ENCODE data around the gene ACTL8. TPM values are rescaled to one million over a fixed set of nuclear protein-coding genes. Genes with fewer than 3 reads are reported as not detected.

The ACTL8 gene
- total RNA-seq, 1 experiment from 2014 or later: 0.69 TPM

GRCh38 chr1:17819129-17819802 is 64.1 kb downstream of the ACTL8 start (continued):
- TF ChIP-seq, protein P1, sequence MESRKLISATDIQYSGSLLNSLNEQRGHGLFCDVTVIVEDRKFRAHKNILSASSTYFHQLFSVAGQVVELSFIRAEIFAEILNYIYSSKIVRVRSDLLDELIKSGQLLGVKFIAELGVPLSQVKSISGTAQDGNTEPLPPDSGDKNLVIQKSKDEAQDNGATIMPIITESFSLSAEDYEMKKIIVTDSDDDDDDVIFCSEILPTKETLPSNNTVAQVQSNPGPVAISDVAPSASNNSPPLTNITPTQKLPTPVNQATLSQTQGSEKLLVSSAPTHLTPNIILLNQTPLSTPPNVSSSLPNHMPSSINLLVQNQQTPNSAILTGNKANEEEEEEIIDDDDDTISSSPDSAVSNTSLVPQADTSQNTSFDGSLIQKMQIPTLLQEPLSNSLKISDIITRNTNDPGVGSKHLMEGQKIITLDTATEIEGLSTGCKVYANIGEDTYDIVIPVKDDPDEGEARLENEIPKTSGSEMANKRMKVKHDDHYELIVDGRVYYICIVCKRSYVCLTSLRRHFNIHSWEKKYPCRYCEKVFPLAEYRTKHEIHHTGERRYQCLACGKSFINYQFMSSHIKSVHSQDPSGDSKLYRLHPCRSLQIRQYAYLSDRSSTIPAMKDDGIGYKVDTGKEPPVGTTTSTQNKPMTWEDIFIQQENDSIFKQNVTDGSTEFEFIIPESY (IDR thresholded peaks at IDR 0.05; ENCODE audit: extremely low read depth, insufficient replicate concordance, low read length): no peak
- TF ChIP-seq, protein P2, sequence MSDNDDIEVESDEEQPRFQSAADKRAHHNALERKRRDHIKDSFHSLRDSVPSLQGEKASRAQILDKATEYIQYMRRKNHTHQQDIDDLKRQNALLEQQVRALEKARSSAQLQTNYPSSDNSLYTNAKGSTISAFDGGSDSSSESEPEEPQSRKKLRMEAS (IDR thresholded peaks at IDR 0.05): no peak
- TF ChIP-seq ZFX (IDR thresholded peaks at IDR 0.05) (no peak), CEBPB (IDR thresholded peaks at IDR 0.05; ENCODE audit: low read depth) (no peak), RAD21 (IDR thresholded peaks at IDR 0.05; ENCODE audit: low read depth) (no peak), ZNF274 (IDR thresholded peaks at IDR 0.05; ENCODE audit: low read depth, low read length) (no peak)

- Histone ChIP-seq H3K9me3 (ENCODE audit: control insufficient read depth in 1 of 2, insufficient read depth in 1 of 2, low read depth in 1 of 2, low read length in 2 of 2) (no peaks in the 10 kb centered on the region), H3K4me2 (ENCODE audit: low read length) (no peak overlapping the region), H3K79me2 (ENCODE audit: insufficient read depth, low read length) (no peaks in the 10 kb centered on the region), H3K9me2 (ENCODE audit: insufficient read depth) (no peaks in the 10 kb centered on the region), H3K27me3 (ENCODE audit: insufficient read depth, low read length) (no peaks in the 10 kb centered on the region; the same call in 1 of the 2 replicates), H3K9ac (ENCODE audit: low read length) (no peak overlapping the region), H3K4me1 (ENCODE audit: control insufficient read depth in 1 of 2, insufficient read depth in 2 of 2, low read length in 2 of 2) (no peaks in the 10 kb centered on the region), H3K27ac (ENCODE audit: low read depth, low read length) (no peak overlapping the region), H3K4me3 (replicated peaks in 1 of 2; ENCODE audit: low read depth in 1 of 2, low read length in 2 of 2) (no peak overlapping the region), H4K20me1 (ENCODE audit: insufficient read depth) (no peaks in the 10 kb centered on the region), H2AFZ (ENCODE audit: low read depth, low read length, poor library complexity, severe bottlenecking) (no peak overlapping the region), H3K36me3 (ENCODE audit: control insufficient read depth in 1 of 2, insufficient read depth in 2 of 2, low read length in 2 of 2) (no peaks in the 10 kb centered on the region)
- ChIA-PET POLR2A (no interaction called here), RAD21 (ENCODE audit: low non-redundant PET in 1 of 2, low total read pairs in 2 of 2, uncharacterized antibody in 2 of 2, unreplicated experiment in 2 of 2) (no interaction called here), CTCF (no interaction called here)
- intact Hi-C loops (cut with micrococcal nuclease): no loop called here
- no TSS peak for BruUV-seq (replicated peaks)
- ATAC-seq (no peak), DNase-seq (ENCODE audit: low read depth, low spot score) (no peak)
- TF ChIP-seq EGR1 (IDR thresholded peaks at IDR 0.05; ENCODE audit: low read depth) (no peak), SIN3A (IDR thresholded peaks at IDR 0.05; ENCODE audit: low read depth) (no peak), EZH2 (IDR thresholded peaks at IDR 0.05) (no peak), POLR2AphosphoS5 (IDR thresholded peaks at IDR 0.05; ENCODE audit: low read depth, low read length) (no peak), SP1 (IDR thresholded peaks at IDR 0.05; ENCODE audit: low read depth) (no peak), CBX3 (IDR thresholded peaks at IDR 0.05; ENCODE audit: low read depth) (no peak), ATF3 (IDR thresholded peaks at IDR 0.05) (no peak), FOSL1 (IDR thresholded peaks at IDR 0.05; ENCODE audit: low read depth) (no peak), EZH2phosphoT487 (IDR thresholded peaks at IDR 0.05; ENCODE audit: borderline replicate concordance) (no peak)
These were observed 65.1 kb downstream of the ACTL8 start for GRCh38 chr1:17820198-17820597.
